Upper lobe of right lung (tissue), 1 donor: Measurements from ENCODE around the gene PARP11. TPM values are rescaled to one million over a fixed set of nuclear protein-coding genes. Genes with fewer than 3 reads are reported as not detected.

Source experiments
- ATAC-seq: fragments of 200-7000 bp; cut with Tn5 transposase; one replicate; pipeline ENCODE4 v1.9.1; 2020; ENCODE audit warnings: mild to moderate bottlenecking, moderate library complexity
- DNase-seq: peaks from one replicate; pipeline ENCODE4 v3.0.0-alpha.2; 2020
- H3K27ac ChIP-seq: fragments of 200-600 bp; one replicate; pipeline ENCODE4 v1.8.0; 2022
- H3K27me3 ChIP-seq: fragments of 200-600 bp; one replicate; pipeline ENCODE4 v1.8.0; 2022; ENCODE audit warnings: mild to moderate bottlenecking
- H3K36me3 ChIP-seq: fragments of 200-600 bp; one replicate; pipeline ENCODE4 v1.8.0; 2022
- H3K4me1 ChIP-seq: fragments of 200-600 bp; one replicate; pipeline ENCODE4 v1.8.0; 2022
- H3K4me3 ChIP-seq: fragments of 200-600 bp; one replicate; pipeline ENCODE4 v1.8.0; 2022; ENCODE audit warnings: mild to moderate bottlenecking
- H3K9me3 ChIP-seq: fragments of 200-600 bp; one replicate; pipeline ENCODE4 v1.8.0; 2022
- CTCF ChIP-seq: fragments of 200-600 bp; IDR thresholded peaks from one replicate; pipeline ENCODE4 v1.8.0; 2022; ENCODE audit warnings: antibody characterized with exemption
- intact Hi-C: fragments of 100-400 bp; cut with DNase I; formaldehyde crosslinking; loops from one replicate; pipeline ENCODE4 v1.11.0; 2022
- total RNA-seq: library from RNA; stranded (reverse); fragmentation: NEBNext Ultra II Directional; extraction: Animal tissue kit (Norgen Biotek cat#: 25700); gene quantifications from one replicate; pipeline ENCODE4 v1.2.1, GENCODE V29; 2021
- donor health status: DM: no; HTN: yes; CAD: no; lungs with severe emphysema.

PARP11 gene
- total RNA-seq, 1 donor from 2014 or later = 14.5 TPM

GRCh38 chr12:3902921-3903320 is 29.7 kb upstream of the PARP11 start:
- Histone ChIP-seq H3K36me3 (no peaks in the 10 kb centered on the region), H3K4me3 (no peak overlapping the region), H3K4me1 (no peaks in the 10 kb centered on the region), H3K9me3 (no peaks in the 10 kb centered on the region), H3K27me3 (no peaks in the 10 kb centered on the region), H3K27ac (no peak overlapping the region)
- intact Hi-C loops = no loop called here
- TF ChIP-seq CTCF = no peak
- ATAC-seq (no peak), DNase-seq (no peak)

GRCh38 chr12:3901116-3901515 is 27.9 kb upstream of the PARP11 start:
- ATAC-seq (no peak), DNase-seq (no peak)
- Histone ChIP-seq H3K27me3 (no peaks in the 10 kb centered on the region), H3K27ac (no peak overlapping the region), H3K4me3 (no peak overlapping the region), H3K9me3 (no peaks in the 10 kb centered on the region), H3K36me3 (no peaks in the 10 kb centered on the region), H3K4me1 (peaks cover 13% of the 10 kb centered on the region)
- intact Hi-C loops = no loop called here
- TF ChIP-seq CTCF = no peak

DNA sequence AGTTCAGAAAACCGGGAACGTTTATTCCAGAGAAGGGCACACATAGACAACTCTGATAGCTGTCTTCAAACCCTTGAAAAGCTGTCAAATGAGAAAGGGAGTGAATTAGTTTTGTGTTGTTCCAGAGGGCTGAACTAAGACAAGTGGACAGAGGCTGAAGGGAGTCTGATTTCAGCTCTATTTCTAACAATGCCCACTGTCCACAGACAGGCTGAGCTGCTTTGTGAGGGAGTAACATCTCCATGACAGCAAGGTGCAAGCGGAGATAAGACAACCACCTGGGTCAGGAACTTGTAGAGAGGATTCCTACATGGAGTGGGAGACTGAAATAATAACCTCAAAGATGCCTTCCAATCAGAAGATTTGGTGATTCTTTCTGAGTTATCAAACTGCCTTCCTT is 25.6 kb upstream of the PARP11 start:
- TF ChIP-seq CTCF = no peak
- Histone ChIP-seq H3K9me3 (no peaks in the 10 kb centered on the region), H3K4me1 (peaks cover 15% of the 10 kb centered on the region), H3K27me3 (no peaks in the 10 kb centered on the region), H3K36me3 (no peaks in the 10 kb centered on the region), H3K4me3 (no peak overlapping the region), H3K27ac (no peak overlapping the region)
- DNase-seq (no peak), ATAC-seq (no peak)
- intact Hi-C loops = no loop called here

- TF ChIP-seq CTCF = no peak
- Histone ChIP-seq H3K4me3 (no peak overlapping the region), H3K9me3 (no peaks in the 10 kb centered on the region), H3K27ac (no peak overlapping the region), H3K36me3 (no peaks in the 10 kb centered on the region), H3K4me1 (peaks cover 15% of the 10 kb centered on the region), H3K27me3 (no peaks in the 10 kb centered on the region)
- ATAC-seq (peak; percentile 21), DNase-seq (no peak)
- intact Hi-C loops = no loop called here
Observed at GRCh38 chr12:3897371-3897971, 24.3 kb upstream of the PARP11 start.

- Histone ChIP-seq H3K4me1 (peaks cover 15% of the 10 kb centered on the region), H3K27ac (peak overlapping the region; percentile 59), H3K36me3 (no peaks in the 10 kb centered on the region), H3K9me3 (no peaks in the 10 kb centered on the region), H3K4me3 (no peak overlapping the region), H3K27me3 (no peaks in the 10 kb centered on the region)
- DNase-seq (no peak), ATAC-seq (peak; percentile 83)
- intact Hi-C loops = no loop called here
- TF ChIP-seq CTCF = no peak
Observed at GRCh38 chr12:3896801-3897351, 23.7 kb upstream of the PARP11 start.
